ENCODE results near the gene ESRRA.

DNA sequence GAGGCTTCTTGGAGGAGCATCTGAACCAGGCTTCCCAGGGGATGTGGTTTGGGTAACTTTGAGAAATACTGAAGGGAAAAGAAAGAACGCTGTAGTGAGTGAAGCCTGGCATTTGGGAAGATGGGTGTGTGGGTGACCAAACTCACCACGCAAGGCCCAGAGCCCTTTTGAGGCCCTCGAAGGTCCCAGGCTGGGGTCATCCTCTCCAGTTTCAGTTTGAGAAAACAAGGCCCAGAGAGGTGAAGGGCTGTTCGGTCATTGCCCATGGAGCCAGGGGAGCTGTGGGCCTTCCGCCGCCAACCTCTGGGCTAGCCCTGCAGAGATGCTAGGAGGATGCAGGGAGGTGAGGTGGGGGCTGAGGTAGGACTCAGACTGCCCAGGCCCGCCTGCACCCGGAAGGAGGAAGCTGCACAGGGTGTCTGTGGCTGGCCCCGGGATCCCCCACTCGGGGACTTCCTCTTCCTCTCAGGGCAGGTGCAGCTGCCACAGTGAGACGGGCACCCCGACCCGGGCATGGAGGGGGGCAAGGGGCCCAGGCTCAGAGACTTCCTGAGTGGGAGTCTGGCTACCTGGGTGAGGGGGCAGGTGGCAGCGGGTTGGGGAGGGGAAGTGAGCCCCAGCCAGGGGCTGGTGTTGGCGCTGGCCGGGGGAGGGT, 34.6 kb downstream of the ESRRA start, which contains the start of gene CCDC88B:
- TF ChIP-seq, protein P1, sequence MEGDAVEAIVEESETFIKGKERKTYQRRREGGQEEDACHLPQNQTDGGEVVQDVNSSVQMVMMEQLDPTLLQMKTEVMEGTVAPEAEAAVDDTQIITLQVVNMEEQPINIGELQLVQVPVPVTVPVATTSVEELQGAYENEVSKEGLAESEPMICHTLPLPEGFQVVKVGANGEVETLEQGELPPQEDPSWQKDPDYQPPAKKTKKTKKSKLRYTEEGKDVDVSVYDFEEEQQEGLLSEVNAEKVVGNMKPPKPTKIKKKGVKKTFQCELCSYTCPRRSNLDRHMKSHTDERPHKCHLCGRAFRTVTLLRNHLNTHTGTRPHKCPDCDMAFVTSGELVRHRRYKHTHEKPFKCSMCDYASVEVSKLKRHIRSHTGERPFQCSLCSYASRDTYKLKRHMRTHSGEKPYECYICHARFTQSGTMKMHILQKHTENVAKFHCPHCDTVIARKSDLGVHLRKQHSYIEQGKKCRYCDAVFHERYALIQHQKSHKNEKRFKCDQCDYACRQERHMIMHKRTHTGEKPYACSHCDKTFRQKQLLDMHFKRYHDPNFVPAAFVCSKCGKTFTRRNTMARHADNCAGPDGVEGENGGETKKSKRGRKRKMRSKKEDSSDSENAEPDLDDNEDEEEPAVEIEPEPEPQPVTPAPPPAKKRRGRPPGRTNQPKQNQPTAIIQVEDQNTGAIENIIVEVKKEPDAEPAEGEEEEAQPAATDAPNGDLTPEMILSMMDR (conservative IDR thresholded peaks at IDR 0.05; ENCODE audit: low read length), result no peak
- TF ChIP-seq EZH2phosphoT487 (IDR thresholded peaks at IDR 0.05; ENCODE audit: borderline replicate concordance, low read depth, low read length), result no peak

Data from OCI-LY7 (cell line).